PC-9 (cell line): Measurements from ENCODE around the gene KDM1A. TPM values are rescaled to one million over a fixed set of nuclear protein-coding genes. Genes with fewer than 3 reads are reported as not detected.
A peak's percentile ranks its signal among the peaks of the same experiment; 100 is the strongest.

Experiments
- BruUV-seq: library from RNA; stranded (reverse); fragments of 400-500 nt; replicated peaks from 2 replicates; lab custom pipeline; 2021; lab: Mats Ljungman, UMichigan
- CTCF ChIA-PET: fragments of 300-600 bp; sonication (Branson Sonifier 250); formaldehyde crosslinking; loops from one replicate; lab custom pipeline; 2022; ENCODE audit warnings: antibody characterized with exemption; lab: Charles Lee
- POLR2A ChIA-PET: fragments of 300-600 bp; sonication (Branson Sonifier 250); formaldehyde crosslinking; loops from one replicate; lab custom pipeline; 2022; ENCODE audit warnings: antibody characterized with exemption; ENCODE audit not compliant: unreplicated experiment; lab: Charles Lee
- DNase-seq, 2 experiments: peaks; one replicate each; pipeline versions ENCODE4 v3.0.0 to v3.0.0-alpha.2; 2015 to 2022; ENCODE audit warnings: mixed read lengths in 1 of 2
- H2AFZ ChIP-seq: fragments of 200-600 bp; sonication (generic); 2 replicates; pipeline ENCODE4 v1.8.1; 2017; ENCODE audit warnings: antibody characterized with exemption
- H3F3A ChIP-seq: fragments of 200-600 bp; sonication (generic); 2 replicates; pipeline ENCODE4 v1.8.1; 2017; ENCODE audit warnings: antibody characterized with exemption, mild to moderate bottlenecking, low read depth; ENCODE audit not compliant: insufficient read depth
- H3K27ac ChIP-seq: fragments of 200-600 bp; sonication (generic); 2 replicates; pipeline ENCODE4 v1.6.1; 2016; ENCODE audit warnings: mixed run types
- H3K27me3 ChIP-seq: fragments of 200-600 bp; sonication (generic); 2 replicates; pipeline ENCODE4 v1.6.1; 2016; ENCODE audit warnings: low read depth, mixed run types; ENCODE audit not compliant: insufficient read depth
- H3K36me3 ChIP-seq: fragments of 200-600 bp; sonication (generic); 2 replicates; pipeline ENCODE4 v1.6.1; 2016; ENCODE audit warnings: low read depth, mixed run types
- H3K4me1 ChIP-seq: fragments of 200-600 bp; sonication (generic); replicated peaks from 2 replicates; pipeline ENCODE4 v1.6.1; 2016; ENCODE audit warnings: mixed run types; ENCODE audit not compliant: insufficient read depth
- H3K4me2 ChIP-seq: fragments of 200-600 bp; sonication (generic); 2 replicates; pipeline ENCODE4 v1.6.1; 2017; ENCODE audit warnings: mixed run types
- H3K4me3 ChIP-seq: fragments of 200-600 bp; sonication (generic); 2 replicates; pipeline ENCODE4 v1.6.1; 2016; ENCODE audit warnings: mixed run types
- H3K79me2 ChIP-seq: fragments of 200-600 bp; sonication (generic); 2 replicates; pipeline ENCODE4 v1.6.1; 2017; ENCODE audit warnings: low read depth, mixed run types
- H3K9me2 ChIP-seq: fragments of 200-600 bp; sonication (generic); 2 replicates; pipeline ENCODE4 v1.8.1; 2017; ENCODE audit warnings: mild to moderate bottlenecking; ENCODE audit not compliant: insufficient read depth
- H3K9me3 ChIP-seq: fragments of 200-600 bp; sonication (generic); 2 replicates; pipeline ENCODE4 v1.8.1; 2016; ENCODE audit warnings: low read depth; ENCODE audit not compliant: insufficient read depth
- H4K20me1 ChIP-seq: fragments of 200-600 bp; sonication (generic); 2 replicates; pipeline ENCODE4 v1.8.1; 2017; ENCODE audit not compliant: insufficient read depth
- EZH2 ChIP-seq: fragments of 200-600 bp; sonication (generic); IDR thresholded peaks from 2 replicates; pipeline ENCODE4 v1.8.0; 2017; ENCODE audit warnings: antibody characterized with exemption, low read depth
- intact Hi-C: fragments of 100-400 bp; cut with micrococcal nuclease; formaldehyde crosslinking; loops from one replicate; pipeline ENCODE4 v1.10.0; 2022; ENCODE audit not compliant: unreplicated experiment
- total RNA-seq: library from RNA; stranded (reverse); gene quantifications from 2 replicates; pipeline ENCODE4 v1.2.3, GENCODE V29; 2021
- TF ChIP-seq, protein P1 (sequence below): fragments of 200-600 bp; sonication (generic); conservative IDR thresholded peaks from 2 replicates; pipeline ENCODE4 v1.6.1; 2017; ENCODE audit warnings: mixed run types, antibody characterized with exemption, mild to moderate bottlenecking, moderate library complexity

The KDM1A gene
- total RNA-seq, 1 experiment from 2014 or later, result 213 TPM

DNA sequence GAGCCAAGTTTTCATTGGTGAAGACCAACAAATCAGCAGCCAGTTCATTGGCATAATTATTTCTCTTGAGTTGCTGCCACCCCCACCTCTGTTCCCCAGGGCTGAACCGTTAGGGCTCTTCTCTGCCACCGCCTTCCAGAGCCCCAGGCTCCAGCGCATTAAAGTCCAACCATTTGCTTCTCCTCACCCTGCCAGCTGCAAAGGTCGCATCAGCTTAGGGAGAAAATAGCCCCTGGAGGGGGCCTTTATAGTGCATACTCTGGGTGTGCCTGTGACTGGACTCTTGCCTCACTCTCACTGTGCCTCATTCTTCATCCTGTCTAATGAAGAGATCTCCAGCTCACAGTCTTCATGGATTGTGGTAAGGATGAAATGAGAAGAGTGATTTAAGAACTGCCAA is 50.4 kb downstream of the KDM1A start:
- H3K27ac ChIP-seq, result no peak overlapping the region; the same call in 1 of the 2 replicates

DNA sequence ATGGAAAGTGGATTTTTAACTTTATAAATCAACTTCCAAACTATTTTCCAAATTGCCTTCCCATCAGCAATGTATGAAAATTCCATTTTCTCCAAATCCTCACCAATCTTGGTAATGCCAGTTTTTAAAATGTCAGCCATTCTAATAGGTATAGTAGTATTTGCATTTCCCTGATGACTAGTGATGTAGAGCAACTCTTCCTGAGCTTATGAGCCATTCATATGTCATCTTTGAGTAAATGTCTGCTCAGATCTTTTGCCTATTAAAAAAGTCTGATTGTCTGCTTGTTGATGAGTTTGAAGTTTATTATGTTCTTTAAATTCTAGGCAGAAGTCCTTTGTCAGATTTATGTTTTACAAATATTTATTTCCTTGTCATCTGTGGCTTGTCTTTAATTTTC is 54.7 kb downstream of the KDM1A start:
- Histone ChIP-seq H3K36me3 (peaks cover 54% of the 10 kb centered on the region), H3K4me3 (no peak overlapping the region), H3K27me3 (no peaks in the 10 kb centered on the region), H3K79me2 (peaks cover 55% of the 10 kb centered on the region), H2AFZ (no peak overlapping the region), H3K27ac (0 out of 2 replicates have a peak overlapping the region, but pooled peaks have one; percentile 26), H4K20me1 (peaks cover 5% of the 10 kb centered on the region), H3K4me1 (no peaks in the 10 kb centered on the region), H3K9me3 (no peaks in the 10 kb centered on the region), H3K4me2 (no peak overlapping the region), H3F3A (peaks cover 86% of the 10 kb centered on the region), H3K9me2 (no peaks in the 10 kb centered on the region)
- ChIA-PET POLR2A (no interaction called here), CTCF (interaction anchor here (0.6 kb wide), 1 partner anchor 201 kb away, joined by 3 read pairs; no protein-coding TSS in a partner anchor)
- DNase-seq, result no peak
- TF ChIP-seq, protein P1, sequence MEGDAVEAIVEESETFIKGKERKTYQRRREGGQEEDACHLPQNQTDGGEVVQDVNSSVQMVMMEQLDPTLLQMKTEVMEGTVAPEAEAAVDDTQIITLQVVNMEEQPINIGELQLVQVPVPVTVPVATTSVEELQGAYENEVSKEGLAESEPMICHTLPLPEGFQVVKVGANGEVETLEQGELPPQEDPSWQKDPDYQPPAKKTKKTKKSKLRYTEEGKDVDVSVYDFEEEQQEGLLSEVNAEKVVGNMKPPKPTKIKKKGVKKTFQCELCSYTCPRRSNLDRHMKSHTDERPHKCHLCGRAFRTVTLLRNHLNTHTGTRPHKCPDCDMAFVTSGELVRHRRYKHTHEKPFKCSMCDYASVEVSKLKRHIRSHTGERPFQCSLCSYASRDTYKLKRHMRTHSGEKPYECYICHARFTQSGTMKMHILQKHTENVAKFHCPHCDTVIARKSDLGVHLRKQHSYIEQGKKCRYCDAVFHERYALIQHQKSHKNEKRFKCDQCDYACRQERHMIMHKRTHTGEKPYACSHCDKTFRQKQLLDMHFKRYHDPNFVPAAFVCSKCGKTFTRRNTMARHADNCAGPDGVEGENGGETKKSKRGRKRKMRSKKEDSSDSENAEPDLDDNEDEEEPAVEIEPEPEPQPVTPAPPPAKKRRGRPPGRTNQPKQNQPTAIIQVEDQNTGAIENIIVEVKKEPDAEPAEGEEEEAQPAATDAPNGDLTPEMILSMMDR, result no peak
- no peak for TF ChIP-seq EZH2
- intact Hi-C loops, result no loop called here
- no TSS peak for BruUV-seq

More for the DNA sequence above, 50.4 kb downstream of the KDM1A start:
- BruUV-seq, result no TSS peak
- no peak for DNase-seq
- no peak overlapping the region for H3K4me2 ChIP-seq
- no peak for TF ChIP-seq EZH2
- TF ChIP-seq, protein P1, result no peak
- peaks cover 64% of the 10 kb centered on the region for H3K36me3 ChIP-seq
- no peaks in the 10 kb centered on the region for H3K27me3 ChIP-seq
- H3K79me2 ChIP-seq, result peaks cover 76% of the 10 kb centered on the region
- ChIA-PET CTCF (no interaction called here), POLR2A (interaction anchor here (0.6 kb wide), 1 partner anchor 29 kb away, joined by 3 read pairs; no protein-coding TSS in a partner anchor)
- H3K4me1 ChIP-seq, result no peaks in the 10 kb centered on the region
- peaks cover 16% of the 10 kb centered on the region for H4K20me1 ChIP-seq
- no peaks in the 10 kb centered on the region for H3K9me3 ChIP-seq
- no peak overlapping the region for H3K4me3 ChIP-seq
- no peaks in the 10 kb centered on the region for H3K9me2 ChIP-seq
- intact Hi-C loops, result no loop called here
- H3F3A ChIP-seq, result peaks cover 82% of the 10 kb centered on the region
- no peak overlapping the region for H2AFZ ChIP-seq

DNA sequence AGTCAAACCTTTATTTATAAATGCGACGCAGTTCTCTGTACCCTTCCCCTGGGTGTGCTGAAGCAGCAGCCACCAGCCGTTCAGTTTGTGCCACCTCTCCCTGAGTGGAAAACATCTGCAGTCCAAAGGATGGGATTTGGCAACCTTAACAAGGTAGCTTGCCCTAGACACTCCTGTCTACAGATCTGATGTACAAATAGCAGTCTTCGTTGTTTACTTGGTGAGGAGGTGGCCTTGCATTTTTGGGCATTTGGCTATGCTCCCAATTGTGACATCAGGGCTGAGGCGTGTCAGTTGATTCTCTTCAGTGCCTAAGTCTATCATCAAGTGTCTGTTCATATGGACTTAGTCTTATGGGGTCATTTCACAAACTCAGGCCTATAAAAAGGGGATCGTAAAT is 59.8 kb downstream of the KDM1A start:
- ChIA-PET CTCF (no interaction called here), POLR2A (no interaction called here)
- no peak overlapping the region for H3K4me3 ChIP-seq
- 0 out of 2 replicates have a peak, but pooled peaks cover 32% of the 10 kb centered on the region for H3K79me2 ChIP-seq
- BruUV-seq, result no TSS peak
- H4K20me1 ChIP-seq, result no peaks in the 10 kb centered on the region; the same call in 1 of the 2 replicates
- no peak overlapping the region for H3K4me2 ChIP-seq
- H2AFZ ChIP-seq, result no peak overlapping the region
- no peaks in the 10 kb centered on the region for H3K9me2 ChIP-seq
- intact Hi-C loops, result no loop called here
- H3K9me3 ChIP-seq, result no peaks in the 10 kb centered on the region
- H3K36me3 ChIP-seq, result peaks cover 42% of the 10 kb centered on the region
- no peak overlapping the region for H3K27ac ChIP-seq
- H3K4me1 ChIP-seq, result no peaks in the 10 kb centered on the region
- TF ChIP-seq EZH2, result no peak
- TF ChIP-seq, protein P1, result no peak
- H3K27me3 ChIP-seq, result no peaks in the 10 kb centered on the region
- H3F3A ChIP-seq, result peaks cover 89% of the 10 kb centered on the region
- DNase-seq, result no peak
